BE2C (cell line): ENCODE results near the gene FRS3.

ENCODE experiments used
- DNase-seq: peaks from one replicate; pipeline ENCODE4 v3.0.0-alpha.2; 2020
- H3K27me3 ChIP-seq: fragments of 250-450 bp; sonication (Bioruptor Pico); 2 replicates; pipeline ENCODE4 v1.5.1; 2020; ENCODE audit warnings: mild to moderate bottlenecking
- H3K36me3 ChIP-seq: fragments of 250-450 bp; sonication (Bioruptor Pico); 2 replicates; pipeline ENCODE4 v1.5.1; 2020; ENCODE audit warnings: mild to moderate bottlenecking
- H3K4me1 ChIP-seq: fragments of 250-450 bp; sonication (Bioruptor Pico); 2 replicates; pipeline ENCODE4 v1.5.1; 2020
- H3K4me3 ChIP-seq: 2 replicates; pipeline ENCODE4 v1.5.1; 2011; ENCODE audit warnings: low read depth, low read length
- H3K9me3 ChIP-seq: fragments of 250-450 bp; sonication (Bioruptor Pico); 2 replicates; pipeline ENCODE4 v1.5.1; 2020
- TF ChIP-seq, protein P1 (sequence below): IDR thresholded peaks from 2 replicates; pipeline ENCODE4 v1.5.1; 2012; ENCODE audit warnings: mild to moderate bottlenecking, low read depth, low read length

FRS3 gene

DNA sequence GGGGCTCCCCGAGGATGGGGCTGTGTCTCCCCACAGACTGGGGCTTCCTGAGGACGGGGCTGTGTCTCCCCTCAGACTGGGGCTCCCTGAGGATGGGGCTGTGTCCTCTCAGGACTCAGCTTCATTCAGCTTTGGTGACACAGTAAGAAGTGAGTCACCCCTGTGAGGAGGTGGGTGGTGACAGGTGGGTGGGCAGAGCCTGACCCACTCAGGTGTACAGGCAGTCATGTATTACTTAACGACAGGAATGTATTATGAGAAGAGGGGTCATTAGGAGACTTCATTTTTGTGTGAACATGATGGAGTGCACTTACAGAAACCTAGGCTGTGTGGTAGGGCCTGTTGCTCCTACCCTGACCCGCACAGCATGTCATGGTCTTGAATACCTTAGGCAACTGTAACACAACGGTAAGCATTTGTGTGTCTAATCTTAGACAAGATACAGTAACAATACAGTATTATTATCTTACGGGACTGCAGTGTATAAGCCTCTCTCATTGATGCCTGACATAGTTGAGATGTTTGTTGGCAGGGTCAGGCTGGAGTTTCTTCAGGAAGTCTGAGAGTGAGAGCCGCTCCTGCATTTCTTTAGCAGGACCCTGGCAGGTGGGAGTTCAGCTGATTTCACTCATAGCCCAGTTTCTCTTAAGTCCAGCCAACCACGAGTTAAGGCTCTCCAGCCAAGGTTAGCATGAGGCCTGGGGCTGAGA, 21.6 kb downstream of the FRS3 start:
- Histone ChIP-seq H3K9me3 (no peaks in the 10 kb centered on the region; the same call in 1 of the 2 replicates), H3K27me3 (no peaks in the 10 kb centered on the region), H3K4me1 (no peaks in the 10 kb centered on the region), H3K36me3 (no peaks in the 10 kb centered on the region), H3K4me3 (no peak overlapping the region)
- no peak for DNase-seq
- TF ChIP-seq, protein P1, sequence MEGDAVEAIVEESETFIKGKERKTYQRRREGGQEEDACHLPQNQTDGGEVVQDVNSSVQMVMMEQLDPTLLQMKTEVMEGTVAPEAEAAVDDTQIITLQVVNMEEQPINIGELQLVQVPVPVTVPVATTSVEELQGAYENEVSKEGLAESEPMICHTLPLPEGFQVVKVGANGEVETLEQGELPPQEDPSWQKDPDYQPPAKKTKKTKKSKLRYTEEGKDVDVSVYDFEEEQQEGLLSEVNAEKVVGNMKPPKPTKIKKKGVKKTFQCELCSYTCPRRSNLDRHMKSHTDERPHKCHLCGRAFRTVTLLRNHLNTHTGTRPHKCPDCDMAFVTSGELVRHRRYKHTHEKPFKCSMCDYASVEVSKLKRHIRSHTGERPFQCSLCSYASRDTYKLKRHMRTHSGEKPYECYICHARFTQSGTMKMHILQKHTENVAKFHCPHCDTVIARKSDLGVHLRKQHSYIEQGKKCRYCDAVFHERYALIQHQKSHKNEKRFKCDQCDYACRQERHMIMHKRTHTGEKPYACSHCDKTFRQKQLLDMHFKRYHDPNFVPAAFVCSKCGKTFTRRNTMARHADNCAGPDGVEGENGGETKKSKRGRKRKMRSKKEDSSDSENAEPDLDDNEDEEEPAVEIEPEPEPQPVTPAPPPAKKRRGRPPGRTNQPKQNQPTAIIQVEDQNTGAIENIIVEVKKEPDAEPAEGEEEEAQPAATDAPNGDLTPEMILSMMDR: no peak

DNA sequence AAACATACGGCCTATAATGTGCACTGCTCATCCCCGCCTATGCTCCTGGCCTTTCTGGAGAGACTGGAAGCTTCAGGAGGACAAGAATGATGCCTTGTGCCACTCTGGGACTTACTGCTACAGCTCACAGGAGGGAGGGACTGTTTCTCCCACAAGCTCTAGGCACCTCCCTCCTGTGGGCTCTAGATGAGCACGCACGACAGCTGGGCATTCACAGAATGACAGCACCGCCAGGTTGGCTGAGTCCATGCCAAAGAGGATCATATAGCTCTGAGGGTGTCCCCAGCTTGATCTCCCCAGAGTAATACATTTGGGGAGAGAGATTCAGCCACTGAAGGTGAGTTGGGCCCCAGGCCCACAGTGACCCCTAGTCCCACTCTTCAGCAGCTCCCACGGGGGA, 22.4 kb downstream of the FRS3 start:
- TF ChIP-seq, protein P1: no peak
- no peaks in the 10 kb centered on the region for H3K4me1 ChIP-seq
- H3K9me3 ChIP-seq: no peaks in the 10 kb centered on the region; the same call in 1 of the 2 replicates
- no peaks in the 10 kb centered on the region for H3K36me3 ChIP-seq
- no peak for DNase-seq
- no peaks in the 10 kb centered on the region for H3K27me3 ChIP-seq
- no peak overlapping the region for H3K4me3 ChIP-seq

DNA sequence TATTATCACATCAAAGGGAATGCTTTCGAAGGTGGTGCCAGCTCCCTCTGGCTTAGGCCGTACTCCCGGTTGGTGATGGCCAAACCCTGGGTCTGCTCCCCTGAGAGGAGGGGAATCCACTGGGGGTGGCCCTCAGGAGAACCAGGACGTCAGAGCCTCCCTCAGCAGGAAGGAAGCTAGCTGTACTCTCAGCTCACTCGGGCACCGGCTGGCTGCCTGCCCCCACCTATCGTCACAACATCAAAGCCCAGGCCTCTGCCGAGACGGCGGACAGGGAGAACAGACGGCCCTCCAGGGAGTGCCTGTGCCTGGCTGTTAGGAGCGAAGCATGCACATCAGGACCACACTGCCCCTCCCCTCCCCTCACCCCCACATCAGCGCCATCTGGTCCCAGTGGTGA, 23.3 kb downstream of the FRS3 start:
- no peak overlapping the region; the same call in 1 of the 2 replicates for H3K4me3 ChIP-seq
- DNase-seq: peak; percentile 79
- no peaks in the 10 kb centered on the region; the same call in 1 of the 2 replicates for H3K9me3 ChIP-seq
- TF ChIP-seq, protein P1: no peak
- H3K4me1 ChIP-seq: no peaks in the 10 kb centered on the region
- no peaks in the 10 kb centered on the region for H3K27me3 ChIP-seq
- no peaks in the 10 kb centered on the region for H3K36me3 ChIP-seq

DNA sequence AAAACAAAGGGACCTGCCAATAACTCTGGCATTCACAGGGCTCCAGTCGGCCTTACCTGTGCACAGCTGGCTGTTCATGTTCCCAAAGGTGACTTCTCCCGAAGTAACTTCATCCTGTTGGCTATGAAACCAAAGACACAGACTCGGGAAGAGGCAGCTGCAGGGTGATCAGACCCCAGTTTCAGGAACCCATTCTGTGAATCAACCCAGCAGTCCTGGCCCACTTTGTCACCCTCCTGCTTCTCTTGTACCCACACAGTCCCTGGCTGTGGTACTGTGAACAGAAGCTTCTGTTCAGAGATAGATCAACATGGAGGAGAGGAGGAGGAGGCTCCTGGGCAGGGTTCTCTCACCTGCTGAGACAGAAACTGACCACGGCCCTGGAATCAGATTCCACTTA, 23.8 kb downstream of the FRS3 start:
- no peak for DNase-seq
- no peaks in the 10 kb centered on the region for H3K27me3 ChIP-seq
- H3K9me3 ChIP-seq: no peaks in the 10 kb centered on the region; the same call in 1 of the 2 replicates
- no peak overlapping the region; the same call in 1 of the 2 replicates for H3K4me3 ChIP-seq
- TF ChIP-seq, protein P1: no peak
- H3K36me3 ChIP-seq: no peaks in the 10 kb centered on the region
- H3K4me1 ChIP-seq: no peaks in the 10 kb centered on the region

DNA sequence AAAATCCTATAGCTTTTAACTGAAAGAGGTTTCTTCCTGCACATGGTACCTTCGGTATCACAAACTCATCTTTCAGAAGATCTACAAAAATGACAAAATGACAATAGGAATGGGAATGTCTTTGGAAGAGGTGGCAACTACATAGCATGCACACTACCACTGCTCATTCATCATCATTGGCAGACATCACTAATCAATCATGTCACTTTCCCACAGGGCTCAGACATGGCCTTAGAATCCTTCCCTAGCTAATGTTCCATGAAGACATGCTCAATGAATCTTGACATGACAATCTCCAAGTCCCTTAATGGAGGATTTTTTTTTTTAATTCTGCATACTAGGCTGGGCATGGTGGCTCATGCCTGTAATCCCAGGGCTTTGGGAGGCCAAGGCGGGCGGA, 29.3 kb downstream of the FRS3 start:
- peaks cover 8% of the 10 kb centered on the region for H3K4me1 ChIP-seq
- DNase-seq: no peak
- TF ChIP-seq, protein P1: no peak
- H3K9me3 ChIP-seq: no peaks in the 10 kb centered on the region
- H3K4me3 ChIP-seq: no peak overlapping the region
- no peaks in the 10 kb centered on the region for H3K27me3 ChIP-seq
- H3K36me3 ChIP-seq: no peaks in the 10 kb centered on the region

DNA sequence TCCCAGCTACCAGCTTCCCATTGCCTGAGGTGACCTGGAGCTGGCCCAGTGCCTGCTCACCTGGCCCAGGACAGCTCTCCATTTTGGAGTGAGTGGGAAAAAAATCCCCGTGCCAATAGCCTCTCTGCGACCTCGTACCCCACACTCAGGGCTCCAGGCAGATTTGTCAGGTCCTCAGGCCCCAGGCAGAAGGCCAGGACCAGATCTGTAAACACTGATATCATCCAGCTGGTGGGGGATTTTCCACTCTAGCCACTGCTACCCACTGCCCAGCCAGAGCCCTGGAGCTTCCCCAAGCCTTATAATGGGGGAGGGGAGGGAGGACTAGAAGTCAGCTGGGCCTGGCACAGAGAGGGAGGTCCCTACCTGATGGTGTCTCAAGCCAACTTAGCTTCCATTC, 31.2 kb downstream of the FRS3 start:
- peak; percentile 32 for DNase-seq
- Histone ChIP-seq H3K27me3 (no peaks in the 10 kb centered on the region), H3K4me1 (peaks cover 8% of the 10 kb centered on the region), H3K4me3 (no peak overlapping the region), H3K9me3 (no peaks in the 10 kb centered on the region), H3K36me3 (no peaks in the 10 kb centered on the region)
- TF ChIP-seq, protein P1: no peak
